Thymus (tissue), 11 donors: ENCODE measurements around the gene ARHGAP12. TPM values are rescaled to one million over a fixed set of nuclear protein-coding genes. Genes with fewer than 3 reads are reported as not detected.
"Not testable (repeated sequence)": the region's sequence is repeated elsewhere in the genome, so short reads cannot be mapped to it uniquely, and the experiment has no call there.

Experiments
- DNase-seq, 9 donors: peaks; one replicate each; pipeline ENCODE4 v3.0.0-alpha.2; 2013; ENCODE audit warnings: low spot score in 9 of 9, low read depth in 6 of 9, missing footprints in 1 of 9
- H3K27ac ChIP-seq, 2 donors: one replicate each; pipeline ENCODE4 v1.5.1; 2013; ENCODE audit warnings: control low read depth in 1 of 2, low read depth in 1 of 2, low read length in 1 of 2, mild to moderate bottlenecking in 1 of 2, moderate library complexity in 1 of 2
- H3K27me3 ChIP-seq, 2 donors: one replicate each; pipeline ENCODE4 v1.5.1; 2013; ENCODE audit warnings: low read length in 1 of 2; ENCODE audit not compliant: control insufficient read depth in 2 of 2, insufficient read depth in 1 of 2
- H3K36me3 ChIP-seq, 2 donors: one replicate each; pipeline ENCODE4 v1.5.1; 2013; ENCODE audit warnings: low read length in 1 of 2, mild to moderate bottlenecking in 1 of 2, moderate library complexity in 1 of 2; ENCODE audit not compliant: control insufficient read depth in 2 of 2, insufficient read depth in 2 of 2
- H3K4me1 ChIP-seq, 2 donors: one replicate each; pipeline ENCODE4 v1.5.1; 2013; ENCODE audit warnings: low read length in 2 of 2; ENCODE audit not compliant: control insufficient read depth in 2 of 2, insufficient read depth in 2 of 2
- H3K4me3 ChIP-seq, 2 donors: one replicate each; pipeline ENCODE4 v1.5.1; 2013; ENCODE audit warnings: low read length in 2 of 2, control low read depth in 1 of 2, mild to moderate bottlenecking in 1 of 2
- H3K9me3 ChIP-seq, 2 donors: one replicate each; pipeline ENCODE4 v1.5.1; 2013; ENCODE audit warnings: low read length in 1 of 2, mild to moderate bottlenecking in 1 of 2; ENCODE audit not compliant: control insufficient read depth in 2 of 2, insufficient read depth in 1 of 2
- WGBS: extraction: QIAGEN DNeasy Blood & Tissue Kit; methylation state at CpG from one replicate; pipeline ENCODE4 v1.1.7; 2013; 5-methylcytosine and 5-hydroxymethylcytosine counted together
- polyA plus RNA-seq: library from polyadenylated mRNA; stranded (reverse); fragments of 200-250 nt; gene quantifications from one replicate; pipeline ENCODE4 v1.2.3, GENCODE V29; 2013
- total RNA-seq: library from RNA; stranded (reverse); fragments of 120-200 nt; gene quantifications from one replicate; pipeline ENCODE4 v1.2.4, GENCODE V29; 2013
- donor health status: healthy.

Gene ARHGAP12
- total and polyA plus RNA-seq, 2 donors = 20.7 to 43.5 TPM

- Histone ChIP-seq H3K27me3 (no peaks in the 10 kb centered on the region), H3K9me3 (peaks cover 0 to 16% of the 10 kb centered on the region in 2 donors), H3K4me3 (no peak overlapping the region), H3K27ac (no peak overlapping the region), H3K36me3 (no peaks in the 10 kb centered on the region), H3K4me1 (no peaks in the 10 kb centered on the region)
- no peak for DNase-seq
- 97% methylated on average over 12 of the region's 12 CpGs for WGBS
Observed at GRCh38 chr10:31774928-31775650, 153.5 kb downstream of the ARHGAP12 start.

- DNase-seq = no peak
- WGBS = 96% methylated on average over 12 of the region's 12 CpGs
- no peak overlapping the region for H3K4me3 ChIP-seq
- peaks cover 0 to 16% of the 10 kb centered on the region in 2 donors for H3K9me3 ChIP-seq
- no peaks in the 10 kb centered on the region for H3K4me1 ChIP-seq
- H3K27ac ChIP-seq = no peak overlapping the region
- no peaks in the 10 kb centered on the region for H3K36me3 ChIP-seq
- H3K27me3 ChIP-seq = no peaks in the 10 kb centered on the region
Observed at GRCh38 chr10:31774299-31774900, 154.2 kb downstream of the ARHGAP12 start.

DNA sequence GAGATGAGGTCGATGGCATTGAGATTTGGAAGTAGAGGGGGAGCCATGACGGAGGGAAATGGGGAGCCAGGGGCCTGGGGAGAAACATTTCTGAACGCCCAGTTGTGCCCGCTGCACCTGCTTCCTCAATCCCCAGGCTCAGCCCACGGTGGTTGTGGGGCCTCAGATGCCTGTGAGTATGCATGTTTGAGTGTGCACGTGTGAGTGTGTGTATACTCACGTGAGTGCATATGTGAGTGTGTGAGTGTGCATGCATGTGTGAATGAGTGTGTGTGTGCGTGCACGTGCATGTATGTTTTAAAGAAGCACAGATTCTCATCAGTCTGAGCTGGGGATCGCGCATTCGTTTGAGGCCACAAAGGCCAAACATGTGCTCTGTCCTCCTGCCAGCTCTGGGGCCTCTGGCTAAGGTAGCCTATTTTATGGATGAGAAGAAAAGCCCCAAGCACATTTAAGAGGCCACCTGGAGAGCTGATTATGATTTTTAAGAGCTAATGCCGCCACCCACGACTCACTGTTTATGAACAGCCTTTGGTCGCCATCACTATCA lies 154.8 kb downstream of the ARHGAP12 start:
- WGBS = 91% methylated on average over 15 of the region's 15 CpGs
- no peak for DNase-seq
- no peaks in the 10 kb centered on the region for H3K4me1 ChIP-seq
- no peaks in the 10 kb centered on the region for H3K27me3 ChIP-seq
- H3K36me3 ChIP-seq = no peaks in the 10 kb centered on the region
- peaks cover 0 to 16% of the 10 kb centered on the region in 2 donors for H3K9me3 ChIP-seq
- no peak overlapping the region for H3K4me3 ChIP-seq
- no peak overlapping the region for H3K27ac ChIP-seq

GRCh38 chr10:31771331-31771831 lies 157.2 kb downstream of the ARHGAP12 start:
- 94% methylated on average over 9 of the region's 9 CpGs for WGBS
- no peaks in the 10 kb centered on the region for H3K27me3 ChIP-seq
- H3K9me3 ChIP-seq = peaks cover 0 to 10% of the 10 kb centered on the region in 2 donors
- no peaks in the 10 kb centered on the region for H3K36me3 ChIP-seq
- no peak overlapping the region for H3K27ac ChIP-seq
- H3K4me3 ChIP-seq = no peak overlapping the region
- H3K4me1 ChIP-seq = no peaks in the 10 kb centered on the region
- no peak for DNase-seq

- 62% methylated on average over 8 of the region's 8 CpGs for WGBS
- H3K9me3 ChIP-seq = peaks cover 0 to 9% of the 10 kb centered on the region in 2 donors
- peak in 5 of 9 donors; percentile 11 to 56 (median 35) for DNase-seq
- no peak overlapping the region for H3K27ac ChIP-seq
- no peak overlapping the region for H3K4me3 ChIP-seq
- H3K4me1 ChIP-seq = no peaks in the 10 kb centered on the region
- H3K36me3 ChIP-seq = no peaks in the 10 kb centered on the region
- H3K27me3 ChIP-seq = no peaks in the 10 kb centered on the region
Observed at GRCh38 chr10:31770307-31770902, 158.2 kb downstream of the ARHGAP12 start.

DNA sequence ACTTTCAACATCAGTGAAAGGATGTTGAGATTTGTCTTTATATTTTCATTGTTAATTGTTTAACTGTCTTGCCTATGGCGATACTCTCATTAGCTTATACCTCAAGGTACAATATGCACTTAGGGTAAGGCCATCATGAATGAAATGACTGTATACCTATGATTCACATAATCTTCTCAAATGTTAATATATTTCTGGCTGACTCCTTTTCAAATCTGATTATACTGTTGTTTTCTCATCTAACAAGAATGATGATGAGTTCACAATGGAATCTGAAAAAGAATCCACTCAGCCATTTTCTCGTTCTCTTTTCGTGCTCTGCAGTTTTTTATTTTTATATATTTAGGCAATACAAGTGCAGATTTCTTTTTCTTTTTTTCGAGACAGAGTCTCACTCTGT lies 159.1 kb downstream of the ARHGAP12 start:
- no peak for DNase-seq
- 75% methylated on average over 4 of the region's 4 CpGs for WGBS
- H3K27me3 ChIP-seq = no peaks in the 10 kb centered on the region
- no peaks in the 10 kb centered on the region for H3K36me3 ChIP-seq
- no peak overlapping the region for H3K27ac ChIP-seq
- no peak overlapping the region for H3K4me3 ChIP-seq
- H3K9me3 ChIP-seq = peaks cover 0 to 3% of the 10 kb centered on the region in 2 donors
- no peaks in the 10 kb centered on the region for H3K4me1 ChIP-seq

DNA sequence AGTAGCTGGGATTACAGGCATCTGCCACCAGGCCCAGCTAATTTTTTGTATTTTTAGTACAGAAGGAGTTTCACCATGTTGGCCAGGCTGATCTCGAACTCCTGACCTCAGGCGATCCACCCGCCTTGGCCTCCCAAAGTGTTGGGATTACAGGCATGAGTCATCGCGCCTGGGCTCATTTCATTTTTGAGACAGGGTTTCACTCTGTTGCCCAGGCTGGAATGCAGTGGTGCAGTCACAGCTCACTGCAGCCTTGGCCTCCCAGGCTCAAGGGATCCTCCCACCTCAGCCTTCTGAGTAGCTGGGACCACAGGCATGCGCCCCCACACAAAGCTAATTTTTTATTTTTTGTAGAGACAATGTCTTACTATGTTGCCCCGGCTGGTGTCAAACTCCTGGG lies 159.7 kb downstream of the ARHGAP12 start:
- H3K27ac ChIP-seq, H3K27me3 ChIP-seq, H3K4me1 ChIP-seq, H3K4me3 ChIP-seq, H3K36me3 ChIP-seq, H3K9me3 ChIP-seq, DNase-seq: not testable (repeated sequence)
- 91% methylated on average over 7 of the region's 7 CpGs for WGBS

GRCh38 chr10:31768467-31768866 lies 160.2 kb downstream of the ARHGAP12 start:
- no peak overlapping the region for H3K27ac ChIP-seq
- H3K9me3 ChIP-seq = no peaks in the 10 kb centered on the region
- 98% methylated on average over 1 of the region's 1 CpG for WGBS
- no peaks in the 10 kb centered on the region for H3K36me3 ChIP-seq
- H3K4me1 ChIP-seq = no peaks in the 10 kb centered on the region
- no peaks in the 10 kb centered on the region for H3K27me3 ChIP-seq
- no peak overlapping the region for H3K4me3 ChIP-seq
- no peak for DNase-seq

DNA sequence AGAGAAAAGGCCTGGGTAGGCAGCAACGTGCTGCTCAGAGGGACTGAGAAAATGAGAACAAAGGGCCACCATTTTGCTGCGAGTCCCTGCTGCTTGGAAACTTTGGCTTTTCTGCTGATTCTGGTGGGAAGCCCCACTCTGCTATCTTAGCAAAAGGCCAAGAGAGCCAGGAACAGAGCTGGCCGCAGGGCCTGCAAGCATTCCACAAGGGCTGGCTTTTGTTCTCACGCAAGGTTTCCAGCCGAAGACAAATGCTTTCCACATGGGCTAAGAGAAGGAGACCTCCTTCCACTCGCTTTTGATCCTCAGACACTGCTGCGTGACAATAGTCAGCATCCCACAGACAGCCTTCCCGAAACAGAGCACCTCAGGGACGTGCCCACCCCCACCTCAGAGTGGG lies 163.1 kb downstream of the ARHGAP12 start:
- Histone ChIP-seq H3K27ac (no peak overlapping the region), H3K4me3 (no peak overlapping the region)
- WGBS = 86% methylated on average over 9 of the region's 9 CpGs

More for the DNA sequence above, 163.1 kb downstream of the ARHGAP12 start:
- no peak for DNase-seq
- H3K4me1 ChIP-seq = peaks cover 4 to 5% of the 10 kb centered on the region in 2 donors
- H3K9me3 ChIP-seq = no peaks in the 10 kb centered on the region
- no peaks in the 10 kb centered on the region for H3K36me3 ChIP-seq
- H3K27me3 ChIP-seq = no peaks in the 10 kb centered on the region
